ENCODE measurements around the gene GNE. TPM values are rescaled to one million over a fixed set of nuclear protein-coding genes. Genes with fewer than 3 reads are reported as not detected.
"Not testable (repeated sequence)": the region's sequence is repeated elsewhere in the genome, so short reads cannot be mapped to it uniquely, and the experiment has no call there.

Gene GNE
- polyA plus RNA-seq, 6 donors from 2014 or later, result 4.9 to 10.4 (median 8.7) TPM

DNA sequence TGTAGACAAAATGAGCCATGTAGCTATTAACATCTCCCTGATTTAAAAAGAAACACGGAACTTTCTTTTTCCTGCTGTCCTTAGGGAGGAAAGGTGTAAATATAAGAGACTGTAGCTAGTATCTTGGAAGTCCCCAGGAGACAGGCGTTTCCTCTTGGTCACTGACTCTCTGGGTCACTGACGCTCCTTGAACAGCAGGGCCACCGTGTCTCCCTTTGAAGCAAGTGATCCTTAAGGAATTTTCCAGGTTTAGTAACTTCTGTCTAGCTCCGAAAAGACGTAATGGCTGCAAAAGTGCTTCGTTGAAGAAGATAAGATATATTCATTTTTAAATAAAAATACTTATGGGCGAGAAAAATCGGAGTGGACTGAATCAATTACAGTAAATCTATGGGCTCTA is 68.3 kb downstream of the GNE start:
- DNase-seq (peak; percentile 3), ATAC-seq (ENCODE audit: low read depth in 2 of 2) (no peak)
- Mint-ChIP-seq H3K4me1 (peaks cover 41 to 59% (median 45%) of the 10 kb centered on the region in 3 donors), H3K4me3 (peak overlapping the region; percentile 51 to 97 (median 96)), H3K36me3 (peaks cover 4 to 14% of the 10 kb centered on the region in 2 donors), H3K27ac (peak overlapping the region in 5 of 6 donors; percentile 75 to 98 (median 97)), H3K27me3 (peaks cover 0 to 4% (median 0%) of the 10 kb centered on the region in 3 donors), H3K9me3 (peaks cover 0 to 1% (median 0%) of the 10 kb centered on the region in 7 donors)

DNA sequence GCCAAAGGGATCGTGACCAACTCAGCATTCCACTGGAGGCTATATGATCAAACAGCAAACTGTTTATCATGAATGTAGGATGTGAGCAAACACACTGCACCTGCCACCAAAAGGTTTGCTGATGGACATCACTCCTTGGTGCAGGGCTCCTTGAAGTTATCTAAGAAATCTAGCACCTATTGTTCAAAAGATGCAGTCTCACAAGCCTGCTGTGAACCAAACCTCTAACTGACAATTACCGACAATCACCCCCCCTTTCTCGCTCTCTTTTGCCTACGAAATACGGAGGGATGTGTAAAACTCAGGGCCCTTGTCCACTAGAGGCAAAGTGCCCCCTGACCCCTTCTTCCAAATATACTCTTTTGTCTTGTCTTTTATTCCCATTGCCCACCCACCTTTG is 70.0 kb downstream of the GNE start:
- H3K4me1 Mint-ChIP-seq, result peaks cover 24 to 45% (median 27%) of the 10 kb centered on the region in 3 donors
- H3K4me3 Mint-ChIP-seq, result peak overlapping the region in 1 of 8 donors; percentile 96
- H3K27me3 Mint-ChIP-seq, result peaks cover 0 to 4% (median 0%) of the 10 kb centered on the region in 3 donors
- DNase-seq (no peak), ATAC-seq (ENCODE audit: low read depth in 2 of 2) (no peak)
- peaks cover 0 to 1% (median 0%) of the 10 kb centered on the region in 7 donors for H3K9me3 Mint-ChIP-seq
- peaks cover 0 to 4% of the 10 kb centered on the region in 2 donors for H3K36me3 Mint-ChIP-seq
- H3K27ac Mint-ChIP-seq, result no peak overlapping the region

DNA sequence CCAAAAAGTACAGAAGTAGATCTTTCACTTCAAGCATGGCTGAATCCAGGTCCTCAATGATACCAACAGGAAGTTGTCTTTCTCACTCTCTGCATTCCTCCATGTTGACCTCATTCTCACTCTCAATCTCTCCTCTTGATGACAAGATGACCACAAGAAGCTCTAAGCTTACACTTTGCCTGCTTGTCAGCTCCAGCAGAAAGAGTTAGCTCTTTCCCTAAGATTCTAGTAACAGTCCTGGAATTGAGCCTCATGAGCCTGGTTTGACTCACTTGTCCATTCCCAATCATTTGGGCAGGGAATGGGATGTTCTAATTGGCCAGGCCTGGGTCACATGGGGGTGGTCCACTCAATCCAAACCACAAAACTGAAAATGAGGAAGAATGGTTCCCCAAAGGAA is 70.8 kb downstream of the GNE start:
- Mint-ChIP-seq H3K27me3 (peaks cover 0 to 4% (median 0%) of the 10 kb centered on the region in 3 donors), H3K4me3 (peak overlapping the region in 2 of 8 donors; percentile 25 to 37), H3K27ac (no peak overlapping the region), H3K4me1 (peaks cover 17 to 37% (median 21%) of the 10 kb centered on the region in 3 donors), H3K9me3 (peaks cover 0 to 1% (median 0%) of the 10 kb centered on the region in 7 donors), H3K36me3 (peaks cover 0 to 4% of the 10 kb centered on the region in 2 donors)
- DNase-seq, result no peak
- ATAC-seq (ENCODE audit: low read depth in 2 of 2), result no peak

DNA sequence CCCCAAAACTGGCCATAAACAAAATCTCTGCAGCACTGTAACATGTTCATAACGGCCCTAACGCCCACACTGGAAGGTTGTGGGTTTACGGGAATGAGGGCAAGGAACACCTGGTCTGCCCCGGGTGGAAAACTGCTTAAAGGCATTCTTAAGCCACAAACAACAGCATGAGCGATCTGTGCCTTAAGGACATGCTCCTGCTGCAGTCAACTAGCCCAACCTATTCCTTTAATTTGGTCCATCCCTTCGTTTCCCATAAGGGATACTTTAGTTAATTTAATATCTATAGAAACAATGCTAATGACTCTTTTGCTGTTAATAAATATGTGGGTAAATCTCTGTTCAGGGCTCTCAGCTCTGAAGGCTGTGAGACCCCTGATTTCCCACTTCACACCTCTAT is 78.0 kb downstream of the GNE start:
- H3K36me3 Mint-ChIP-seq; H3K4me3 Mint-ChIP-seq; H3K9me3 Mint-ChIP-seq; H3K4me1 Mint-ChIP-seq; DNase-seq; H3K27ac Mint-ChIP-seq; ATAC-seq (ENCODE audit: low read depth in 2 of 2): not testable (repeated sequence)
- peaks cover 6 to 15% (median 15%) of the 10 kb centered on the region in 3 donors for H3K27me3 Mint-ChIP-seq

DNA sequence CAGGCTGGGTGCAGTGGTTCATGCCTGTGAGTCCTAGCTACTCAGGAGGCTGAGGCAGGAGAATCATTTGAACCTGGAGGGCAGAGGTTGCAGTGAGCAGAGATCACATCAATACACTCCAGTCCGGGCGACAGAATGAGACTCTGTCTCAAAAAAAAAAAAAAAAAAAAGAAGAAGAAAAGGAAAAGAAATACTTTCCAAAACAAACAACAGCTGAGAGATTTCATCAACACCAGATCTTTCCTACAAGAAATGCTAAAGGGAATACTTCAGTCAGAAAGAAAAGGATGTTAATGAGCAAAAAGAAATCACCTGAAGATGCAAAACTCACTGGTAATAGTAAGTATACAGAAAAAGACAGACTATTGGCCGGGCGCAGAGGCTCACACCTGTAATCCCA is 80.7 kb downstream of the GNE start:
- Mint-ChIP-seq H3K36me3 (no peaks in the 10 kb centered on the region), H3K4me3 (no peak overlapping the region), H3K9me3 (peaks cover 0 to 10% (median 0%) of the 10 kb centered on the region in 7 donors), H3K4me1 (no peaks in the 10 kb centered on the region), H3K27me3 (peaks cover 8 to 20% (median 15%) of the 10 kb centered on the region in 3 donors), H3K27ac (no peak overlapping the region)
- no peak for DNase-seq
- no peak for ATAC-seq (ENCODE audit: low read depth in 2 of 2)

DNA sequence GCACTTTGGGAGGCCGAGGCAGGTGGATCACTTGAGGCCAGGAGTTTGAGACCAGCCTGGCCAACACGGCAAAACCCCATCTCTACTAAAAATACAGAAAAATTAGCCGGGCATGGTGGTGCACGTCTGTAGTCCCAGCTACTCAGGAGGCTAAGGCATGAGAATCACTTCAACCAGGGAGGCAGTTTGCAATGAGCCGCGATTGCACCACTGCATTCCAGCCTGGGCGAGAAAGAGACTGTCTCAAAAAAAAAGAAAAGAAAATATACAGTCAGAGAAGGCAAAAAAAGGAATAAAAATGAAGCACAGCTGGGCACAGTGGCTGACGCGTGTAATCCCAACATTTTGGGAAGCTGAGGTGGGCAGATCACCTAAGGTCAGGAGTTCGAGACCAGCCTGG is 81.8 kb downstream of the GNE start:
- H3K36me3 Mint-ChIP-seq; DNase-seq; H3K4me1 Mint-ChIP-seq; H3K4me3 Mint-ChIP-seq; H3K9me3 Mint-ChIP-seq; ATAC-seq (ENCODE audit: low read depth in 2 of 2): not testable (repeated sequence)
- peak overlapping the region in 1 of 6 donors; percentile 86 for H3K27ac Mint-ChIP-seq
- H3K27me3 Mint-ChIP-seq, result peaks cover 8 to 22% (median 16%) of the 10 kb centered on the region in 3 donors

DNA sequence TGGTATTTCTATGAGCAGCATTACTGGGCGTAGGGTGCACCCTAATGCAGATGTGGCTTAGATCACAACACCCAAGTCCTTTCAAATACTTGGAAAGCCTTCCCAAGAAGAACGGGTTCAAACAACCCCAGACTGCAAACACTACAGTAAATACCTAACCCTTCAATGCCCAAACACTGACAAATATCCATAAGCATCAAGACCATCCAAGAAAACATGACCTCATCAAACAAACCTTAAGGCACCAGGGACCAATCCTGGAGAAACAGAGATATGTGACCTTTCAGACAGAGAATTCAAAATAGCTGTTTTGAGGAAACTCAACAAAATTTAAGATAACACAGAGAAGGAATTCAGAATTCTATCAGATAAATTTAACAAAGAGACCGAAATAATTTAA is 83.0 kb downstream of the GNE start:
- H3K36me3 Mint-ChIP-seq; H3K4me3 Mint-ChIP-seq; ATAC-seq (ENCODE audit: low read depth in 2 of 2); H3K4me1 Mint-ChIP-seq; H3K27ac Mint-ChIP-seq; DNase-seq; H3K9me3 Mint-ChIP-seq: not testable (repeated sequence)
- peaks cover 12 to 28% (median 26%) of the 10 kb centered on the region in 3 donors for H3K27me3 Mint-ChIP-seq

DNA sequence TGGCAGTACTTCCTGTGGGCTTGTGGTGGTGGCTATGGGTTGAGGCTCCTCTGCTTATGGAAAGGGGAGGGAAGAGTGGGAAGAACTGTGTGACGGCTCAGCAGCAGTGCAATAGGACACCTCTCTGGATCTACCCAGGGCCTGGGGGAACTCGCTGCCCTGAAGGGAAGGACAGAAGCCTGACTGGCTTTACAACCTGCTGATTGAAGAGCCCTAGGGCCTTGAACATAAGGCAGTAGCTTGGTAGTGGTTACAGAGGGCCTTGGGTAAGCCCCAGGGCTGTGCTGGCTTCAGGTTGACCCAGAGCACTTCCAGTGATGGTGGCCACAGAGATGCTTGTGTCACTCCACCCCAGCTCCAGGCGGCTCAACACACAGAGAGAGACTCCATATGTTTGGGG is 83.5 kb downstream of the GNE start:
- ATAC-seq (ENCODE audit: low read depth in 2 of 2), result no peak
- Mint-ChIP-seq H3K27me3 (peaks cover 12 to 32% (median 28%) of the 10 kb centered on the region in 3 donors), H3K36me3 (no peaks in the 10 kb centered on the region), H3K9me3 (peaks cover 0 to 4% (median 0%) of the 10 kb centered on the region in 7 donors), H3K27ac (no peak overlapping the region), H3K4me1 (no peaks in the 10 kb centered on the region), H3K4me3 (no peak overlapping the region)
- no peak for DNase-seq

DNA sequence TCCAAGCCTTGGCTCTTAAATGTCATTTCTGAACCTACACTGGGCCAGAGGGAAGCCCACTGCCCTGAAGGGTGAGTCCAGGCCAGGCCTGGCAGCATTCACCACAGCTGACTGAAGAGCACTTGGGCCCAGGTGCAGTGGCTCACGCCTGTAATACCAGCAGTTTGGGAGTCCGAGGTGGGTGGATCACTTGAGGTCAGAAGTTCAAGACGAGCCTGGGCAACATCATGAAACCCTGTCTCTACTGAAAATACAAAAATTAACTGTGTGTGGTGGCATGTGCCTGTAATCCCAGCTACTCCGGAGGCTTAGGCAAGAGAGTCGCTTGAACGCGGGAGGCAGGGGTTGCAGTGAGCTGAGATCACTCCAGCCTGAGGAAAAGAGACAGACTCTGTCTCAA is 84.0 kb downstream of the GNE start:
- ATAC-seq (ENCODE audit: low read depth in 2 of 2), result no peak
- Mint-ChIP-seq H3K9me3 (peaks cover 0 to 4% (median 0%) of the 10 kb centered on the region in 7 donors), H3K4me3 (no peak overlapping the region), H3K27me3 (peaks cover 14 to 33% (median 30%) of the 10 kb centered on the region in 3 donors), H3K36me3 (no peaks in the 10 kb centered on the region), H3K27ac (no peak overlapping the region), H3K4me1 (no peaks in the 10 kb centered on the region)
- no peak for DNase-seq

DNA sequence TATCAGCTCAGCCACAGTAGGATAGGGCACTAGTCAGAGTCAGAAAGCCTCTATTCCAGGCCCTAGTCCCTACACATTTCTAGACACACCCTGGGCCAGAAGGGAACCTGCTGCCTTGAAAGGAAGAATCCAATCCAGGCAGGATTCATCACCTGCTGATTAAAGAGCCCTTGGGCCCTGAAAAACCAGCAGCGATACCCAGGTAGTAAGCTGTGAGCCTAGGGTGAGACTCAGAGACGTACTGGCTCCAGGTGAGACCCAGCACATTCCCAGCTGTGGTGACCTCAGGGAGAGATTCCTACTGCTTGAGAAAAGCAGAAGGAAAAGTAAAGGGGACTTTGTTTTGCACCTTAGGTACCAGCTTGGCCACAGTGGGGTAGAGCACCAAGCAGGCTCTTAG is 84.4 kb downstream of the GNE start:
- no peak overlapping the region for H3K4me3 Mint-ChIP-seq
- no peak for ATAC-seq (ENCODE audit: low read depth in 2 of 2)

DNA sequence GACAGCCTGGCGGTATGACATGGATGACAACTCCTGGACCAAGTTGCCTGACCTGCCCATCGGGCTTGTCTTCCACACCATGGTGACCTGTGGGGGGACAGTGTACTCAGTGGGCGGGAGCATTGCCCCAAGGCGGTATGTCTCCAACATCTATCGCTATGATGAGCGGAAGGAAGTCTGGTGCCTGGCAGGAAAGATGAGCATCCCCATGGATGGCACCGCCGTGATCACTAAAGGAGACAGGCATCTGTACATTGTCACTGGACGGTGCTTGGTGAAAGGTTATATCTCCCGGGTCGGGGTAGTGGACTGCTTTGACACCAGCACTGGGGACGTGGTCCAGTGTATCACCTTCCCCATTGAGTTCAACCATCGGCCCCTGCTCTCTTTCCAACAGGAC is 87.7 kb downstream of the GNE start:
- Mint-ChIP-seq H3K36me3 (no peaks in the 10 kb centered on the region), H3K4me3 (no peak overlapping the region), H3K27ac (no peak overlapping the region), H3K4me1 (peaks cover 0 to 6% (median 5%) of the 10 kb centered on the region in 3 donors), H3K27me3 (peaks cover 13 to 23% (median 18%) of the 10 kb centered on the region in 3 donors), H3K9me3 (no peaks in the 10 kb centered on the region)
- no peak for ATAC-seq (ENCODE audit: low read depth in 2 of 2)
- no peak for DNase-seq

More for the DNA sequence above, 84.4 kb downstream of the GNE start:
- Mint-ChIP-seq H3K36me3 (no peaks in the 10 kb centered on the region), H3K9me3 (no peaks in the 10 kb centered on the region), H3K4me1 (no peaks in the 10 kb centered on the region), H3K27me3 (peaks cover 13 to 31% (median 29%) of the 10 kb centered on the region in 3 donors), H3K27ac (no peak overlapping the region)
- no peak for DNase-seq

DNA sequence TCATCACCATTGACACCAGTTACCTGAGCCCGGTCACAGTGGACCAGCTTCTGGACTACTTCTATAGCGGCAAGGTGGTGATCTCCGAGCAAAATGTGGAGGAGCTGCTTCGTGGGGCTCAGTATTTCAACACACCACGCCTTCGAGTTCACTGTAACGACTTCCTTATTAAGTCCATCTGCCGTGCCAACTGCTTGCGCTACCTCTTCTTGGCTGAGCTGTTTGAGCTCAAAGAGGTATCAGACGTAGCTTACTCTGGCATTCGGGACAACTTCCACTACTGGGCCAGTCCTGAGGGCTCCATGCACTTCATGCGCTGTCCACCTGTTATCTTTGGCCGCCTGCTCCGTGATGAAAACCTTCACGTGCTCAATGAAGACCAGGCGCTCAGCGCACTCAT is 88.5 kb downstream of the GNE start:
- Mint-ChIP-seq H3K27ac (no peak overlapping the region), H3K36me3 (no peaks in the 10 kb centered on the region)

DNA sequence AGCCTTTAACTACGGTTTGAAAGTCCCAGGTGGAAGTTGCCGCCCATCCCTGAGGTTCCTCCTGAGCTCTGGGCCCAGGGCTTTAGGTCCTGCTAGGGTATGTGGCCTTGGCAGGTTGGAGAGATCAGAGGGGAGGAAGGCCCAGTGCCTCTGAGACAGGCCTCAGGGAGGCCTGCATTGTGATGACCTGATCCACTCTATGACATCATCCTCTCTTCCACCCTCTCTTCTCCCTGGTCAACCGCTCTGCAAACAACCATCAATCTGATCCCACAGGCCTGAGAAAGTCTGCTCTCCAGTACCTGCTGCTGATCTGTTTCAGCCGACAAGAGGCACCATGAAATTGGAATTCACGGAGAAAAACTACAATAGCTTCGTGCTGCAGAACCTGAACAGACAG is 89.1 kb downstream of the GNE start, which contains the start of gene CCIN:
TSS of gene CCIN (plus strand) at position 223 of the 400 bp plus-strand sequence. CDS start at position 338, 115 bp downstream.
- peaks cover 9 to 18% (median 17%) of the 10 kb centered on the region in 3 donors for H3K27me3 Mint-ChIP-seq
- H3K27ac Mint-ChIP-seq, result no peak within 1 kb of the TSS
- no peaks in the 10 kb centered on the region for H3K36me3 Mint-ChIP-seq
- DNase-seq (no peak), ATAC-seq (ENCODE audit: low read depth in 2 of 2) (no peak)
- no peaks in the 10 kb centered on the region for H3K9me3 Mint-ChIP-seq
- peaks cover 0 to 7% (median 6%) of the 10 kb centered on the region in 3 donors for H3K4me1 Mint-ChIP-seq
- peak within 1 kb of the TSS in 1 of 8 donors; percentile 50 for H3K4me3 Mint-ChIP-seq

More for the DNA sequence above, 88.5 kb downstream of the GNE start:
- Mint-ChIP-seq H3K9me3 (no peaks in the 10 kb centered on the region), H3K4me3 (no peak overlapping the region), H3K4me1 (peaks cover 0 to 7% (median 6%) of the 10 kb centered on the region in 3 donors), H3K27me3 (peaks cover 9 to 18% (median 17%) of the 10 kb centered on the region in 3 donors)
- no peak for ATAC-seq (ENCODE audit: low read depth in 2 of 2)
- no peak for DNase-seq

DNA sequence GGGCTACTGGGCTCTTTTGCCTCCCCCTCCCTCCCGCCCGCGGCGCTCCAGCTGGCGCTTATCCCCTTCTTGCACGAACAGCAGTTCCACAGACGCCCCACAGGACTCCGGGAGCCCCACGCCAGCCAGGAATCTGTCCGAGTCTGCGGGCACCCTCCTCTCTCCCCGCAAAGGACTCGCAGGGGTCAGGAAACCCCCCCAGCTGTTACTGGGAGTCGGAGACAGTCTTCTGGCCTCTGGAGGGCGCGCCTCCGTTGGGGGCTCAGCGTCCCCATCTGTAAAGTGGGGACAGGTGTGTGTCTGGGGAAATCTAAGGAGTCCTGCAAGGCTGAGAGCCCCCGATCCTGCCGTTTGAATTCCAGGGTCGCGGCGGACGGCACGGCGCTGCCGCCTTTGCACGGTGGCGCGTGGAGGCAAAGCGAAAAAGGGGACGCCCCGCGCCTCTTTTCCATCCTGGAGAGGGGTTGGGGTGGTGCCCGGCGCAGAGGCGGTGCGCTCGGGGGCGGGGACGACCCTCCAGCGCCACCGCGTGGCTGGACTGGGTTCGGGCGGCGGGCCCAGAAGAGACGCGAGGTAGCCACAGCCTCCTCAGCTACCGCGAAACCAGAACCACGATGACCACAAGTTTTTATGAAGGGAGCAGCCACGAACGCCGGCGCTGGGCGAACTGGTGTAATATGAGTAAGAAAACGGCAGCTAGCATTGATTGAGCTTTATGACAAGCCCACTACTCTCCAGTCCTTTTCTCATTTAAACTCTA is 91.9 kb downstream of the GNE start:
- H3K4me3 Mint-ChIP-seq, result peak overlapping the region; percentile 7 to 90 (median 72)
- H3K4me1 Mint-ChIP-seq, result peaks cover 0 to 7% (median 6%) of the 10 kb centered on the region in 3 donors
- peak overlapping the region in 3 of 6 donors; percentile 15 to 62 (median 51) for H3K27ac Mint-ChIP-seq
- no peaks in the 10 kb centered on the region for H3K36me3 Mint-ChIP-seq
- DNase-seq (peak; percentile 79), ATAC-seq (ENCODE audit: low read depth in 2 of 2) (peak; percentile 95 to 97)
- no peaks in the 10 kb centered on the region for H3K9me3 Mint-ChIP-seq
- peaks cover 9 to 16% (median 13%) of the 10 kb centered on the region in 3 donors for H3K27me3 Mint-ChIP-seq
